Muscle of back (tissue), 11 donors: ENCODE results near the gene ZNF569. TPM values are rescaled to one million over a fixed set of nuclear protein-coding genes. Genes with fewer than 3 reads are reported as not detected.
A peak's percentile ranks its signal among the peaks of the same experiment; 100 is the strongest.
"Not testable (repeated sequence)": the region's sequence is repeated elsewhere in the genome, so short reads cannot be mapped to it uniquely, and the experiment has no call there.

Source experiments
- DNase-seq, 3 donors: peaks; one replicate each; pipeline versions ENCODE4 v3.0.0 to v3.0.0-alpha.2; 2013
- polyA plus RNA-seq, 10 donors: library from polyadenylated mRNA; unstranded; fragments of 120-200 nt; gene quantifications; one replicate each; pipeline ENCODE4 v1.2.1, GENCODE V29; 2013; ENCODE audit not compliant: insufficient read length in 10 of 10

Gene ZNF569
- polyA plus RNA-seq, 10 donors, result 6.8 to 10.0 (median 8.4) TPM

DNA sequence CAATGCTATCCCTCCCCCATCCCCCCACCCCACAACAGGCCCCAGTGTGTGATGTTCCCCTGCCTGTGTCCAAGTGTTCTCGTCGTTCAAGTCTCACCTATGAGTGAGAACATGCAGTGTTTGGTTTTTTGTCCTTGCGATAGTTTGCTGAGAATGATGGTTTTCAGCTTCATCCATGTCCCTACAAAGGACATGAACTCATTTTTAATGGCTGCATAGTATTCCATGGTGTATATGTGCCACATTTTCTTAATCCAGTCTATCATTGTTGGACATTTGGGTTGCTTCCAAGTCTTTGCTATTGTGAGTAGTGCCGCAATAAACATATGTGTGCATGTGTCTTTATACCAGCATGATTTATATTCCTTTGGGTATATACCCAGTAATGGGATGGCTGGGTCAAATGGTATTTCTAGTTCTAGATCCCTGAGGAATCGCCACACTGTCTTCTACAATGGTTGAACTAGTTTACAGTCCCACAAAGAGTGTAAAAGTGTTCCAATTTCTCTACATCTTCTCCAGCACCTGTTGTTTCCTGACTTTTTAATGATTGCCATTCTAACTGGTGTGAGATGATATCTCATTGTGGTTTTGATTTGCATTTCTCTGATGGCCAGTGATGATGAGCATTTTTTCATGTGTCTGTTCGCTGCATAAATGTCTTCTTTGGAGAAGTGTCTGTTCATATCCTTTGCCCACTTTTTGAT is 61.0 kb downstream of the ZNF569 start:
- DNase-seq, result not testable (repeated sequence)

DNA sequence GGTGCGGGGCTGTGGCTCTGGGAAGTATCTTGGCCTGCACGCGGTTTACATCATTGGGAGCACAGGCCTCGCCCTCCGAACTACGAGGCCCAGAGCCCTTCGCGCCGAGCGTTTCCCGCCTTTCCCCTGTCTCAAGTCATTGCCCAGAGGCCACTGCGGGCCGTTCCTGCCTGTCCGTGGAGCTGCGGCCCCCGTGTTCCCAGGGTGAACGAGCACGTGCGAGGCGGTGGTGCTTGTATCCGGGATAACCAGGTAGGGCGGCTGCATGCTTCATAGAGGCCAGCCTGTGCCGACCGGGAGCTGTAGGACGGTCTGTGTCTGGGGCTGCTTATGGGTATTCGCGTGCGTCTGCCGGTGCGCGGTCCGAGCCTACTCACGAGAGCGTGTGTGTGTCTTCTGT is 63.8 kb downstream of the ZNF569 start:
- no peak for DNase-seq

DNA sequence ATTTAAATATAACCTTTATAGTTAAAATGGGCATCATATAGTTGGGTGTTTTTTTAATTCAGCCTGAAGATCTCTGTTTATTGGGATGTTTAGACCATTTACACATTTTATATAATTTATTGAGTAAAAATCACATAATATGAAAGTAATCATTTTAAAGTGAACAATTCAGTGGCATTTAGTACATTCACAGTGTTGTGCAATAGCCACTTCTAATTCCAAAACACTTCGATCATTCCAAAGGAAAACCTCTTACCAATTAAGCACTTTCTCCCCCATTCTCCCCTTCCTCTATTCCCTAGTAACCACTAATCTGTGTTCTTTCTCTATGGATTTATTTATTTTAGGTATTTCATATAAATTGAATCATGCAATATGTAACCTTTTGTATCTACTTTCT is 66.2 kb downstream of the ZNF569 start:
- no peak for DNase-seq

- DNase-seq, result not testable (repeated sequence)
These were observed 75.8 kb downstream of the ZNF569 start for GRCh38 chr19:37391399-37391798.

GRCh38 chr19:37389234-37389633 is 78.0 kb downstream of the ZNF569 start:
- no peak for DNase-seq

DNA sequence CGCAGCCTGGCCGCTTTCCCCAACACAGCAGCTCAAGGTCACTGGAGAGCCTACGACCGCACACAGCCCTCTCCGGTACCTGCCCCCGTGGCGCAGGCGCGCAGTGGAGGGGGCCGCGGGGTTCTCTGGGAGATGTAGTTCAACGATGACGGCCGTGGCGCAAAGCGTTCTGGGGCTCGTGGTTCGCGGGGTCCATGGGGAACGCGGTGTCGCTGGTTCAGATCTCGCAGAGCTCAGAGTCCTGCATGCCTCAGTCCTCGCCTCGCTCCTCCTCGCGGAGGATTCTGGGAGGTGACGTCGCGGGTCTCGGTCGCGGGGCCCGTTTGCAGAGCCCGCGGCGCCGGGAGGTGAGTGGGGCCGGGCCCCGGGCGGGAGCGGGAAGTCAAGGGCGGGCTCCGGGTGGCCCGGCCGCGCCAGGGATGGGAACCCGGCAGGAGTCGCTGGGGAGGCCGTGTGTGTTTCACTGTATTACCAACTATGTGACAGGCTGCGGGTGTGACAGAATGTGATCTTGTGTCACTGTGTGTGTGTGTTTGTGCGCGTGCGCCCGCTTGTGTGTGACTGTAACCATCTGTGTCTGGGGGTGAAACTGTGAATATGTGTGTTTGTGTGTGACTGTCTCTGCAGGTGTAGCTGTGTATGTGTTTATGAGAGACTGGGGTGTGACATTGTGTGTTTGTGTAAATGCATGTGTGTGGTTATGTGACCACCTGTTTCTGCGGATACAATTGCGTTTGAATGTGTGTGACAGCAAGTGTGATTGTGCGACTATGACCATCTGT is 96.2 kb downstream of the ZNF569 start, which contains the start of gene ZNF527:
Gene ZNF527 (plus strand): TSS at position 220 of the 782 bp plus-strand sequence. CDS start 3,100 bp downstream, outside the sequence.
- peak; percentile 96 to 99 (median 98) for DNase-seq

GRCh38 chr19:37370386-37370879 is 96.8 kb downstream of the ZNF569 start:
- DNase-seq, result not testable (repeated sequence)

DNA sequence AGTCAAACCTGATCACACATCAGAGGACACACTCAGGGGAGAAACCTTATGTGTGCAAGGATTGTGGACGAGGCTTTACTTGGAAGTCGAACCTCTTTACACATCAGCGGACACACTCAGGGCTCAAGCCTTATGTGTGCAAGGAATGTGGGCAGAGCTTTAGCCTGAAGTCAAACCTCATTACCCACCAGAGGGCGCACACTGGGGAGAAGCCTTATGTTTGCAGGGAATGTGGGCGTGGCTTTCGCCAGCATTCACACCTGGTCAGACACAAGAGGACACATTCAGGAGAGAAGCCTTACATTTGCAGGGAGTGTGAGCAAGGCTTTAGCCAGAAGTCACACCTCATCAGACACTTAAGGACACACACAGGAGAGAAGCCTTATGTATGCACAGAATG is 104.5 kb downstream of the ZNF569 start:
- DNase-seq, result no peak

GRCh38 chr19:37361994-37362393 is 105.2 kb downstream of the ZNF569 start:
- peak in 1 of 3 donors; percentile 23 for DNase-seq

Other genes with a start within 250 kb of the ZNF569 start
- 10 to 100 TPM in 5 of 10 donors, 1 to 10 TPM in 5; 8.4 to 13.1 (median 10.2) TPM for gene ZNF383, start 249.2 kb downstream of the ZNF569 start, polyA plus RNA-seq
- gene ZNF527, start 96.3 kb downstream of the ZNF569 start, polyA plus RNA-seq, result 1 to 10 TPM; 5.0 to 8.7 (median 6.0) TPM
- 1 to 10 TPM; 5.5 to 7.8 (median 6.7) TPM for gene ZNF570, start 1.9 kb upstream of the ZNF569 start, polyA plus RNA-seq
- gene ZNF793, start 39.5 kb upstream of the ZNF569 start, polyA plus RNA-seq, result 10 to 100 TPM in 4 of 10 donors, 1 to 10 TPM in 6; 6.9 to 17.5 (median 9.5) TPM
- 1 to 10 TPM; 4.3 to 8.3 (median 5.9) TPM for gene ZNF571, start 127.3 kb upstream of the ZNF569 start, polyA plus RNA-seq
- 1 to 10 TPM; 1.3 to 3.5 (median 2.1) TPM for gene ZNF540, start 127.4 kb upstream of the ZNF569 start, polyA plus RNA-seq
- gene ZFP30, start 188.0 kb upstream of the ZNF569 start, polyA plus RNA-seq, result 10 to 100 TPM; 11.0 to 15.5 (median 14.1) TPM